ENCODE results near the gene NUS1.

Gene NUS1

GRCh38 chr6:117681162-117681741 is 6.0 kb downstream of the NUS1 start:
- POLR2A ChIA-PET: no interaction called here
- Histone ChIP-seq H3K4me1 (ENCODE audit: control insufficient read depth, insufficient read depth, low read length) (no peaks in the 10 kb centered on the region), H3K4me3 (ENCODE audit: low read depth, low read length) (no peak overlapping the region), H3K36me3 (ENCODE audit: control insufficient read depth in 2 of 2, insufficient read depth in 1 of 2, low read length in 2 of 2) (peaks cover 0 to 19% of the 10 kb centered on the region in 2 experiments; a peak in 1 of 3 replicates), H3K9me3 (ENCODE audit: control insufficient read depth, insufficient read depth, low read depth, low read length) (no peaks in the 10 kb centered on the region), H3K27ac (ENCODE audit: extremely low read depth, low read depth, low read length) (no peak overlapping the region)
- CTCF ChIA-PET: interaction anchor here (0.6 kb wide), 1 partner anchor 894 kb away, joined by 3 read pairs; no protein-coding TSS in a partner anchor
- no peak for TF ChIP-seq ZIC2 (tag by site-specific recombination; IDR thresholded peaks at IDR 0.05)
- no peak for TF ChIP-seq ZNF747 (tag by site-specific recombination; IDR thresholded peaks at IDR 0.05)
- no peak for TF ChIP-seq ZNF639 (tag by site-specific recombination; IDR thresholded peaks at IDR 0.05)
- no peak for TF ChIP-seq HOXD13 (CRISPR knock-in tag; IDR thresholded peaks at IDR 0.05; ENCODE audit: borderline replicate concordance)
- no peak for TF ChIP-seq ZFP37 (tag by site-specific recombination; IDR thresholded peaks at IDR 0.05)
- TF ChIP-seq ZNF324 (tag by site-specific recombination; IDR thresholded peaks at IDR 0.05): no peak
- TF ChIP-seq, protein P1, sequence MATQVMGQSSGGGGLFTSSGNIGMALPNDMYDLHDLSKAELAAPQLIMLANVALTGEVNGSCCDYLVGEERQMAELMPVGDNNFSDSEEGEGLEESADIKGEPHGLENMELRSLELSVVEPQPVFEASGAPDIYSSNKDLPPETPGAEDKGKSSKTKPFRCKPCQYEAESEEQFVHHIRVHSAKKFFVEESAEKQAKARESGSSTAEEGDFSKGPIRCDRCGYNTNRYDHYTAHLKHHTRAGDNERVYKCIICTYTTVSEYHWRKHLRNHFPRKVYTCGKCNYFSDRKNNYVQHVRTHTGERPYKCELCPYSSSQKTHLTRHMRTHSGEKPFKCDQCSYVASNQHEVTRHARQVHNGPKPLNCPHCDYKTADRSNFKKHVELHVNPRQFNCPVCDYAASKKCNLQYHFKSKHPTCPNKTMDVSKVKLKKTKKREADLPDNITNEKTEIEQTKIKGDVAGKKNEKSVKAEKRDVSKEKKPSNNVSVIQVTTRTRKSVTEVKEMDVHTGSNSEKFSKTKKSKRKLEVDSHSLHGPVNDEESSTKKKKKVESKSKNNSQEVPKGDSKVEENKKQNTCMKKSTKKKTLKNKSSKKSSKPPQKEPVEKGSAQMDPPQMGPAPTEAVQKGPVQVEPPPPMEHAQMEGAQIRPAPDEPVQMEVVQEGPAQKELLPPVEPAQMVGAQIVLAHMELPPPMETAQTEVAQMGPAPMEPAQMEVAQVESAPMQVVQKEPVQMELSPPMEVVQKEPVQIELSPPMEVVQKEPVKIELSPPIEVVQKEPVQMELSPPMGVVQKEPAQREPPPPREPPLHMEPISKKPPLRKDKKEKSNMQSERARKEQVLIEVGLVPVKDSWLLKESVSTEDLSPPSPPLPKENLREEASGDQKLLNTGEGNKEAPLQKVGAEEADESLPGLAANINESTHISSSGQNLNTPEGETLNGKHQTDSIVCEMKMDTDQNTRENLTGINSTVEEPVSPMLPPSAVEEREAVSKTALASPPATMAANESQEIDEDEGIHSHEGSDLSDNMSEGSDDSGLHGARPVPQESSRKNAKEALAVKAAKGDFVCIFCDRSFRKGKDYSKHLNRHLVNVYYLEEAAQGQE (tag by site-specific recombination; IDR thresholded peaks at IDR 0.05): no peak
- no peak for TF ChIP-seq OSR2 (tag by site-specific recombination; IDR thresholded peaks at IDR 0.05)
- TF ChIP-seq ZNF837 (tag by site-specific recombination; IDR thresholded peaks at IDR 0.05): no peak
- TF ChIP-seq ZNF658 (tag by site-specific recombination; IDR thresholded peaks at IDR 0.05): no peak
- TF ChIP-seq HOXC10 (CRISPR knock-in tag; IDR thresholded peaks at IDR 0.05): no peak
- TF ChIP-seq KLF16 (tag by site-specific recombination; IDR thresholded peaks at IDR 0.05): no peak
- TF ChIP-seq SCRT2 (tag by site-specific recombination; IDR thresholded peaks at IDR 0.05): no peak
- no peak for TF ChIP-seq HOXA7 (CRISPR knock-in tag; IDR thresholded peaks at IDR 0.05; ENCODE audit: borderline replicate concordance)
- TF ChIP-seq ZNF138 (tag by site-specific recombination; IDR thresholded peaks at IDR 0.05; ENCODE audit: borderline replicate concordance): no peak
- TF ChIP-seq ZNF37A (tag by site-specific recombination; IDR thresholded peaks at IDR 0.05): no peak

- TF ChIP-seq ZNF580 (tag by site-specific recombination; IDR thresholded peaks at IDR 0.05): no peak
- no peak for TF ChIP-seq ZNF555 (tag by site-specific recombination; conservative IDR thresholded peaks at IDR 0.05)
- TF ChIP-seq ZNF664 (tag by site-specific recombination; IDR thresholded peaks at IDR 0.05): no peak
- TF ChIP-seq ZNF473 (tag by site-specific recombination; IDR thresholded peaks at IDR 0.05): no peak
- no peak for TF ChIP-seq ZNF785 (tag by site-specific recombination; IDR thresholded peaks at IDR 0.05)
- TF ChIP-seq KLF1 (tag by site-specific recombination; IDR thresholded peaks at IDR 0.05): no peak
- no peak for TF ChIP-seq ZNF600 (tag by site-specific recombination; IDR thresholded peaks at IDR 0.05)
- no peak for TF ChIP-seq REPIN1 (tag by site-specific recombination; IDR thresholded peaks at IDR 0.05; ENCODE audit: low read depth)
- Histone ChIP-seq H3K4me1 (ENCODE audit: control insufficient read depth, insufficient read depth, low read length) (no peaks in the 10 kb centered on the region), H3K9me3 (ENCODE audit: control insufficient read depth, insufficient read depth, low read depth, low read length) (no peaks in the 10 kb centered on the region), H3K4me3 (ENCODE audit: low read depth, low read length) (no peak overlapping the region), H3K36me3 (ENCODE audit: control insufficient read depth in 2 of 2, insufficient read depth in 1 of 2, low read length in 2 of 2) (peaks cover 0 to 6% of the 10 kb centered on the region in 2 experiments; a peak in 1 of 3 replicates), H3K27ac (ENCODE audit: extremely low read depth, low read depth, low read length) (no peak overlapping the region)
- ChIA-PET POLR2A (no interaction called here), CTCF (no interaction called here)
These were observed 9.5 kb downstream of the NUS1 start for GRCh38 chr6:117684749-117685148.
